ENCODE results near the gene INPP5F.

The INPP5F gene

DNA sequence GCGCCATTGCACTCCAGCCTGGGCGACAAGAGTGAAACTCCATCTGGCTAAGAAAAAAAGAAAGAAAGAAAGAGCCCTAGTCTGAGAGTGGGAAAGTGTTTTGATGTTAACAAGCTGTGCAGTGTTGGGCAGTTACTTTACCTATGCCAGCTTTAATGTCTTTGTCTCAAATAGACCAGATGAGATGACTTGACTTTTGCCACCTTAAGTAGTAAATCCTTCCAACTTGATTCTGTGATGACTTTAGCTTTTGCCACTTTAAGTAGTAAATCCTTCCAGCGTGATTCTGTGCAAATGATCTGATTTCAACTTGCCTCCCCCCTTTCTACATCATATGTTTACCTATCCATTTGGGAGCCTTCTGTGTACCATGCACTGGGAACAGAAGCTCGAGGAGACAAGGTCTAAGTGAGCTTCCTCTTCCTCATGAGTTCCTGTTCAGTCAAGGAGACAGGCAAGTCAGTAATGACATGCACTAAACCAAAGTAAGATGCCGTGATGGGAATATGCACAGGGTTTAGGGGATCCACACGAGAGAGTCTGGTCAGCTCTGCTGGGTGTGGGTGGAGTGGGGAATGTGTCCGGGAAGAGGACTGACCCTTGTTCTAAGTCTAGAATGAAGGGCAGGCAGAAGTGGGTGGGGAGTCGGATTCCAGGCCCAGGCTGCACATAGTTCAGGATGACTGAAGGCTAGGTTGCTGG lies 17.2 kb downstream of the INPP5F start:
- Mint-ChIP-seq H3K36me3 (ENCODE audit: low read depth) (no peaks in the 10 kb centered on the region), H3K9me3 (no peaks in the 10 kb centered on the region), H3K4me1 (peaks cover 29% of the 10 kb centered on the region), H3K27ac (peak overlapping the region; percentile 32 to 78 (median 33)), H3K27me3 (ENCODE audit: low read depth) (no peaks in the 10 kb centered on the region), H3K4me3 (no peak overlapping the region)
- TF ChIP-seq, protein P1, sequence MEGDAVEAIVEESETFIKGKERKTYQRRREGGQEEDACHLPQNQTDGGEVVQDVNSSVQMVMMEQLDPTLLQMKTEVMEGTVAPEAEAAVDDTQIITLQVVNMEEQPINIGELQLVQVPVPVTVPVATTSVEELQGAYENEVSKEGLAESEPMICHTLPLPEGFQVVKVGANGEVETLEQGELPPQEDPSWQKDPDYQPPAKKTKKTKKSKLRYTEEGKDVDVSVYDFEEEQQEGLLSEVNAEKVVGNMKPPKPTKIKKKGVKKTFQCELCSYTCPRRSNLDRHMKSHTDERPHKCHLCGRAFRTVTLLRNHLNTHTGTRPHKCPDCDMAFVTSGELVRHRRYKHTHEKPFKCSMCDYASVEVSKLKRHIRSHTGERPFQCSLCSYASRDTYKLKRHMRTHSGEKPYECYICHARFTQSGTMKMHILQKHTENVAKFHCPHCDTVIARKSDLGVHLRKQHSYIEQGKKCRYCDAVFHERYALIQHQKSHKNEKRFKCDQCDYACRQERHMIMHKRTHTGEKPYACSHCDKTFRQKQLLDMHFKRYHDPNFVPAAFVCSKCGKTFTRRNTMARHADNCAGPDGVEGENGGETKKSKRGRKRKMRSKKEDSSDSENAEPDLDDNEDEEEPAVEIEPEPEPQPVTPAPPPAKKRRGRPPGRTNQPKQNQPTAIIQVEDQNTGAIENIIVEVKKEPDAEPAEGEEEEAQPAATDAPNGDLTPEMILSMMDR (IDR thresholded peaks at IDR 0.05; ENCODE audit: unreplicated experiment in 3 of 3) = no peak

DNA sequence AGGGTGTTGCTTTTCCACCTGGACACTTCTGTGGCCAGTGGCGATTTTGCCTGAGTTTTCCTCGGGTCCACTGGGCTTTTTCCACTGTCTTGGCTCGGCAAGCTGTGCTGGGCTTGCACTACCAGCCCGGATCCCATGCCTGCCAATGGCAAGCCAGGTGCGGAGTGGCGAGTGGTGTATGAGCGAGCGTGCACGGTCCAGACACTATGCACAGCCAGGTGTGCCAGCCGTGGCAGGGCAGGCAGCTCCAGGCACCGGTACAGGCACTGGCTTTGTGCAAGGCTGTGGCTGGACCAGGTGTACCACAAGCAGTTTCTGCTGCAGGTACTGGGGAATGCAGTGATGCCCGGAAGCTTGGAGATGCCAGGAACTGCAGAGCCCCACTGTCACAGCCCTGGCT lies 22.1 kb downstream of the INPP5F start:
- Mint-ChIP-seq H3K4me1 (peaks cover 28% of the 10 kb centered on the region), H3K27me3 (ENCODE audit: low read depth) (no peaks in the 10 kb centered on the region), H3K9me3 (no peaks in the 10 kb centered on the region), H3K36me3 (ENCODE audit: low read depth) (no peaks in the 10 kb centered on the region), H3K4me3 (no peak overlapping the region), H3K27ac (no peak overlapping the region)
- TF ChIP-seq, protein P1 (IDR thresholded peaks at IDR 0.05; ENCODE audit: unreplicated experiment in 3 of 3) = no peak

DNA sequence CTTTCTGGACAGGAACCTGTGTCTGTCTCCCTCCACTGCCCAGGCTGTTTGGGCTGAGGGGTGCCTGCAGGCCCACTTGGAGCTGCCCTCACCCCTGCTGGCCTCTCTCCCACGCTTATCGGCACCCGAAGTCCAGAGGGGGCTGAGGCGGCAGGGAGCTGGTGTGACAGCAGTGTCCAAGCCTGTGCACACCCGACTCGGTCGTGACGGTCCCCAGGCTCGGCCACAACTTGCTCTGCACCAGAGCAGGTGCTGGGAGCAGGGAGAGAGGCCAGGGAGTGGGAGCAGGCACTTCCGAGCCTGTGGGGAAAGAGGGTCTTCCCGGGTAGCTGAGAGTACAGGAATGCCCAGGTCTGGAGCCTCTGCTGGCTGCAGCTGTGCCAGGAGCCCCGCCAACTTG lies 23.0 kb downstream of the INPP5F start:
- Mint-ChIP-seq H3K36me3 (ENCODE audit: low read depth) (no peaks in the 10 kb centered on the region), H3K4me1 (peaks cover 28% of the 10 kb centered on the region), H3K9me3 (no peaks in the 10 kb centered on the region), H3K4me3 (no peak overlapping the region), H3K27ac (no peak overlapping the region), H3K27me3 (ENCODE audit: low read depth) (no peaks in the 10 kb centered on the region)
- TF ChIP-seq, protein P1 (IDR thresholded peaks at IDR 0.05; ENCODE audit: unreplicated experiment in 3 of 3) = no peak

DNA sequence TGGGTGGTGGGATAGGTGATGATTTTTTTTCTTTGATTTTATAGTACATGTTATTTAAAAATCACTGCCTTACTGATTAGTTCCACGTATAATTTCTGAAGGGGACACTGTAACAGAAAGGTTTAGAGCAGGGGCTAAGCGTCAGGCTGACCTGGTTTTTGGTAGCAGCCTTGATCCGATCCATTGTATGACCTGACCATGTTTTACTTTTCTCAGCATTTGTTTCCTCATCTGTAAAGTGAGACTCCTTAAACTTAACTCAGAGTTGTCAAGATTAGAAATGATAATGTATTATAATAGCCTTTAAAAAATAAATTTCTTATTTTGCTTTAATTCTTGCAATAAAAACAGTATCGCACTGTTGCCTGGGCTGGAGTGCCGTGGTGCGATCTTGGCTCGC lies 23.6 kb downstream of the INPP5F start:
- Mint-ChIP-seq H3K27me3 (ENCODE audit: low read depth) (no peaks in the 10 kb centered on the region), H3K4me1 (peaks cover 28% of the 10 kb centered on the region), H3K9me3 (no peaks in the 10 kb centered on the region), H3K27ac (no peak overlapping the region), H3K36me3 (ENCODE audit: low read depth) (no peaks in the 10 kb centered on the region), H3K4me3 (no peak overlapping the region)
- TF ChIP-seq, protein P1 (IDR thresholded peaks at IDR 0.05; ENCODE audit: unreplicated experiment in 3 of 3) = no peak

DNA sequence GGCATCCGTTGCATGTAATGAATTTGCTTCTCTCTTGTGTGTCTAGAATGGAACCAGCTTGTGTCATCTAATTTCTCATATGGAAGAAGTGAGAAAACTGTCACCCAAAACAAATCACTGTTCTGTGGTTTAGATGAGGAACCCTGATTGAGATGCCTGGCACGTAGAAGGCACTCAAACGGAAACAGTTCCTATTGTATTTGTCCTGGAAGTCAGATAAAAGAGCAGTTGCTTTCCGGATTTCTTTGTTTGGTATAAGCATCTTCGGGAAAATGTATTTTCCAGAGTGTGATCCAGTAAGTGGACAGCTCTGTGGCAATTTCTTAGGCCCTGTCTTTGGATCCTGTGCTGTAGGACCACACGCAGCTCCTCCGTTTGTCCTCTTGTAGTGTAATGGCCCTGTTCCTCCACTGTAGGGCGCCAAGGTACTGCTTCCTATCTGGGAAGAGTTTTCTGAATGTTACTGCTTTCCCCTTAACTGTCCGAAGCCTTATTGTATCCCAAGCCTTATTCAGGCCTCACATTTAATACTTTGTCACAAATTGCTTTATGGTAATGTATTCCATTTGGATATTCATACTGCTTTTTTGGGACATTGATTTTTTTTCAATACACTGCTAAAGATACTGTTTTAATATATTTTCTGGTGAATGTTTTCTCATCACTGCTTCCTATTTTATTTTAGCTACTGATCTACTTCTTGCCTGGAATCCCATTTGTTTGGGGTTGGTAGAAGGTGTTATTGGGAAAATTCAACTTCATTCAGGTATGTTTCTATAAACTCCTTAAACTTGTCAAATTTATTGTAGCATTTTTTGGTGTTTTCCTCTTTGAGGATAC lies 24.8 kb downstream of the INPP5F start:
- Mint-ChIP-seq H3K4me1 (peaks cover 37% of the 10 kb centered on the region), H3K4me3 (no peak overlapping the region), H3K36me3 (ENCODE audit: low read depth) (no peaks in the 10 kb centered on the region), H3K9me3 (no peaks in the 10 kb centered on the region), H3K27me3 (ENCODE audit: low read depth) (no peaks in the 10 kb centered on the region), H3K27ac (peak overlapping the region in 1 of 3 experiments; percentile 66)
- TF ChIP-seq, protein P1 (IDR thresholded peaks at IDR 0.05; ENCODE audit: unreplicated experiment in 3 of 3) = peak; percentile 85 to 93 (median 91)
